ENCODE results near the gene PANK4. TPM values are rescaled to one million over a fixed set of nuclear protein-coding genes. Genes with fewer than 3 reads are reported as not detected.
A peak's percentile ranks its signal among the peaks of the same experiment; 100 is the strongest.

Gene PANK4
- polyA plus RNA-seq, 2 of the 4 experiments (the other 2 are of a cell fraction) = 8.1 to 13.8 TPM

GRCh38 chr1:2533365-2533764 lies 7.0 kb upstream of the PANK4 start:
- ChIA-PET CTCF (interaction anchor here (1.3 to 6.1 kb wide), 3 partner anchors 14 to 119 kb away, joined by 4 to 36 read pairs (median 4); no protein-coding TSS in a partner anchor), POLR2A (no interaction called here)
- TF ChIP-seq ELK1 (IDR thresholded peaks at IDR 0.05; ENCODE audit: low read depth, low read length) (no peak), EHMT2 (IDR thresholded peaks at IDR 0.05; ENCODE audit: low read depth) (no peak), FOXS1 (CRISPR knock-in tag; IDR thresholded peaks at IDR 0.05) (no peak), SREBF2 (IDR thresholded peaks at IDR 0.05) (no peak), USF2 (IDR thresholded peaks at IDR 0.05) (no peak)
- WGBS (ENCODE audit: missing lambda C conversion rate) = 81% methylated on average over 3 of the region's 11 CpGs
- H3K4me3 ChIP-seq = no peak overlapping the region
- peak overlapping the region; percentile 69 to 85; a peak in 4 of 6 replicates for H3K27ac ChIP-seq
- no peak for DNase-seq (ENCODE audit: low read depth in 1 of 2, low spot score in 1 of 2)
- no peak for FAIRE-seq
- H3K9me3 ChIP-seq = no peaks in the 10 kb centered on the region
- no peak overlapping the region for H3K4me2 ChIP-seq
- H3K4me1 ChIP-seq = peaks cover 28% of the 10 kb centered on the region
- no peak for ATAC-seq

- Histone ChIP-seq H3K4me1 (peaks cover 28% of the 10 kb centered on the region), H3K9me3 (no peaks in the 10 kb centered on the region), H3K27ac (peak overlapping the region in 1 of 2 experiments; percentile 85; a peak in 3 of 6 replicates), H3K4me2 (no peak overlapping the region), H3K4me3 (no peak overlapping the region)
- ChIA-PET CTCF (interaction anchor here (1.5 to 6.1 kb wide), 2 partner anchors 14 to 118 kb away, joined by 4 to 36 read pairs; no protein-coding TSS in a partner anchor), POLR2A (no interaction called here)
- DNase-seq (ENCODE audit: low read depth in 1 of 2, low spot score in 1 of 2) = no peak
- FAIRE-seq = no peak
- no peak for TF ChIP-seq MAX (IDR thresholded peaks at IDR 0.05)
- TF ChIP-seq HEYL (CRISPR knock-in tag; IDR thresholded peaks at IDR 0.05) = no peak
- no peak for TF ChIP-seq HES2 (IDR thresholded peaks at IDR 0.05)
- TF ChIP-seq REST (IDR thresholded peaks at IDR 0.05) = no peak
- no peak for TF ChIP-seq E2F6 (IDR thresholded peaks at IDR 0.05; ENCODE audit: borderline replicate concordance, low read depth)
- no peak for TF ChIP-seq CHD4 (IDR thresholded peaks at IDR 0.05; ENCODE audit: borderline replicate concordance)
- no peak for TF ChIP-seq ZC3H11A (IDR thresholded peaks at IDR 0.05)
- no peak for TF ChIP-seq SREBF2 (IDR thresholded peaks at IDR 0.05)
- TF ChIP-seq BCL3 (IDR thresholded peaks at IDR 0.05) = no peak
- no peak for TF ChIP-seq CHD2 (IDR thresholded peaks at IDR 0.05; ENCODE audit: low read length, partially characterized antibody)
- TF ChIP-seq RARB (CRISPR knock-in tag; IDR thresholded peaks at IDR 0.05) = no peak
- no peak for TF ChIP-seq PHF8 (IDR thresholded peaks at IDR 0.05; ENCODE audit: borderline replicate concordance, low read depth)
- TF ChIP-seq ATOH8 (CRISPR knock-in tag; IDR thresholded peaks at IDR 0.05; ENCODE audit: low read depth) = no peak
- TF ChIP-seq POLR2A (IDR thresholded peaks at IDR 0.05; ENCODE audit: low read length) = no peak
- no peak for TF ChIP-seq ZFP36 (IDR thresholded peaks at IDR 0.05; ENCODE audit: borderline replicate concordance, partially characterized antibody)
- TF ChIP-seq RAD21 (conservative IDR thresholded peaks at IDR 0.05 in 1 of 2, IDR thresholded peaks at IDR 0.05 in 1 of 2) = no peak
- no peak for TF ChIP-seq POLR2AphosphoS2 (conservative IDR thresholded peaks at IDR 0.05; ENCODE audit: low read length)
- TF ChIP-seq NR3C1 (IDR thresholded peaks at IDR 0.05) = no peak
- 91% methylated on average over 5 of the region's 23 CpGs for WGBS (ENCODE audit: missing lambda C conversion rate)
- ATAC-seq = no peak
Measured at GRCh38 chr1:2532485-2533160, 6.2 kb upstream of the PANK4 start.

Measured in A549 (cell line).